Stimulated activated CD8-positive, alpha-beta memory T cell treated with anti-CD3 and anti-CD28 coated beads, Interleukin-2, amount 100 ng/mL, for 1 hour (primary cell): ENCODE data around the gene NDUFA11.
"Not testable (repeated sequence)": the region's sequence is repeated elsewhere in the genome, so short reads cannot be mapped to it uniquely, and the experiment has no call there.

Experiments used
- DNase-seq, 2 donors: peaks; one replicate each; pipeline ENCODE4 v3.0.0-alpha.2; 2020; ENCODE audit warnings: low read depth in 2 of 2

The NDUFA11 gene

DNA sequence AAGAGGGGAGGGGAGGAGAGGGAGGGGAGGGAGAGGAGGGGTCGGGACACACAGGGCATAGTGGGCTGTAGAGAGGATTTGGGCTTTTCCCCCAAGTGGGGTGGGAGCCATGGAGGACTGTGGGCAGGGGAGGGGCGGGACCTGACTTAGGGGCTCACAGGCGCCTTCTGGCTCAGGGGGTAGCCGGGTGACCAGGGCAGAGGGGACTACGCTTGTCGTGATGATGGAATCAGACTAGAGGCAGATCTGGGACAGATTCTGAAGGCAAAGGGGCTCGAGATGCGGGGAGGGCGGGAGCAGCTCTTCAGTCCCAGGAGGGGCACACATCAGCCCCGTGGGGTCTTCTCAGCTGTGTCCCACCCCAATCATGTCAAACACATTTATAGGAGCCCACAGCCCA lies 13.5 kb downstream of the NDUFA11 start:
- DNase-seq: no peak

DNA sequence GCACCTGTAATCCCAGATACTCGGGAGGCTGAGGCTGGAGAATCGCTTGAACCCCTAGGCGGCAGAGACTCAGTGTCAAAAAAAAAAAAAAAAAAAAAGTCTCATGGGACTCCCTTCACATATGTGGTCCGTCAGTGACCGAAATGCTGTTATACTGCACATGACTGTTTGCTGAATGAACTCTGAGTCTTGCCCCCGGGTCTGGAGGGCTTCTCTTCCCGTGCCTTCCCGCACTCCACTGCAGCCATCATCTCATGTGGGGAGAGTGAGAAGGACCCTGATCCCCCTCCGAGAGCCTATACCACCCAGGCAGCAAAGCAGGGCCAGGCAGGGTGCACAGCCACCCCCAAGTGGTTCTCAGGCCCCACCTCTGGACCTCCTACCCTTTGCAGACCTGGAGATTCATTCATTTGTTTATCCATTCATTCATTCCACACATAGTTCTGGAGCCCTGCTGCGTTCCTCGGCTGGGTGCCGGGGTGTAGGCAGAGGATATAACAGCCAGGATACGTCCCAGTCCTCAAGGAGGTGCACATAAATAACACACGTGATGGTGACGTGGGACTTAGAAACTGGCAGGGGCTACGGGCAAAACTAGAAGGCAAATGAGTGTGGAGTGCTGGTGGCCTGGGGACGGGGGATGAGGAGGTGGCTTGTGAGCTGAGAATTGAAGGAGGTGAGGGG lies 14.2 kb downstream of the NDUFA11 start:
- no peak for DNase-seq

GRCh38 chr19:5884065-5884811 lies 19.4 kb downstream of the NDUFA11 start:
- not testable (repeated sequence) for DNase-seq

DNA sequence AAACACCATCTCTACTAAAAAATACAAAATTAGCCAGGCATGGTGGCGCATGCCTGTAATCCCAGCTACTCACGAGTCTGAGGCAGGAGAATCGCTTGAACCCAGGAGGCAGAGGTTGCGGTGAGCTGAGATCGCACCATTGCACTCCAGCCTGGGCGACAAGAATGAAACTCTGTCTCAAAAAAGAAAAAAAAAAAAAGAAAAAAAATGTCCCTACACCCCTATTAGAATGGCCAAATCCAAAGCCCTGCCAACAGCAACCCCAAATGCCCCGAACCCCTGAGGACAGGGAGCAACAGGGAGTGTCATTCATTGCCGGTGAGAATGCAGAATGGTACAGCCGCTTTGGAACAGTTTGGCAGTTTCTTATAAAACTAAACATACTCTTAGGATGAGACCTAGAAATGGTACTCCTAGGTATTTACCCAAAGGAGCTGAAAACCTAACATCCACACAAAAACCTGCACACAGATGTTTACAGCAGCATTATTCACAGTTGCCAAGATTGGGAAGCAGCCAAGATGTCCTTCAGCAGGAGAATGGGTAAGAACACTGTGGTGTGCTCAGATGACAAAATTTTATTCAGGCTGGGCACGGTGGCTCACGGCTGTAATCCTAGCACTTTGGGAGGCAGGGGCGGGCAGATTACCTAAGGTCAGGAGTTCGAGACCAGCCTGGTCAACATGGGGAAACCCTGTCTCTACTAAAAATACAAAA lies 20.3 kb downstream of the NDUFA11 start:
- DNase-seq: not testable (repeated sequence)

GRCh38 chr19:5882421-5882968 lies 21.1 kb downstream of the NDUFA11 start:
- DNase-seq: no peak

DNA sequence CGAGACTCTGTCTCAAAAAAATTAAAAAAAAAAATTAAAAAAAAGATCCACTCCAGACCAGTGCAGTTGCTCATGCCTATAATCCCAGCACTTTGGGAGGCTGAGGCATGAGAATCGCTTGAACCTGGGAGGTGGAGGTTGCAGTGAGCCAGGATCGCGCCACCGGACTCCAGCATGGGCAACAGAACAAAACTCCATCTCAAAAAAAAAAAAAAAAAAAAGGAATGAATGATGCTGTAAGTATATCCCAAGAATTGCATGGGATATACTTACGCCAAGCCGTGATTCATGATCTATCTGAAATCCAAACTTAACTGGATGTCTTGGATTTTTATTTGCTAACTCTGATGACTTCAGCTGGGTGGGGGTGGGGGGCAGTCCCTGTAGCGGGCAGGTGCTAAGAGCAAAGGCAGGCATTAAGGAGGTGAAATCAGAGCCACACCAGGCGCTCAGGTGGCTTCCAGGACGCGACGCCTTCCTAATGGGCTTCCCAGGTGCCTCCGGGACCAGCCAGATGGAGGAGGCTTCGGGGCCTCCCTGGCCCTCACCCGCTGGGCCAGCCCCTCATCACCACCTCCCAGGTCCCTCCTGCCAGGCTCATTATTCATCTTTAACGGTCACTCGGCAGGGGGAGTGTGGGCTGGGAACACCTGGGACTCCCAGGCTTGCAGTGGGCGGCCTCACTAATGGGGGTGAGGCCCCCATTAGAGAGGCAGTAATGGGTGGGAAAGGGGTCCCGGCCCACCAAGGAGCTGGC lies 21.9 kb downstream of the NDUFA11 start:
- DNase-seq: no peak

DNA sequence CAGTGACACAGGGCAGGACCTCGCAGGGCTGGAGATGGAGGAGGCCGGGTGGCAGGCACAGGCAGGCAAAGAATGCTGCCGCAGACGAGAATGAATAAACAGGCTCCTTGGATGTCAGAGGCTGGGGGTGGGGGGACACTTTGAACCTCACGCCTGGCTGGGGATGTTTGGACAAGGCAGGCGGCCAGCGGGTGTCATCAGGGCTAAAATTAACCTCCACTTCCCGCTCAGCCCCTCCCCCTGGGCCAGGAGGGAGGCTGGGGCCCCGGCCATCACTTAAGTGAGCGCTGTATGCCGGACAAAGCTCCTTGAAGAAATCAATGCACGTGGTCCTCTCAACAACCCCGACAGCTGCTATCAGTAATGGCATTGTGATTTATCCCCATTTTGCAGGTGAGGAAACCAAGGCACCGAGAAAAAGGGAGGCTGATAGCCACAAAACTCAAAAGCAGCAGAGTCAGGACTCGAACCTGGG lies 22.9 kb downstream of the NDUFA11 start:
- no peak for DNase-seq

DNA sequence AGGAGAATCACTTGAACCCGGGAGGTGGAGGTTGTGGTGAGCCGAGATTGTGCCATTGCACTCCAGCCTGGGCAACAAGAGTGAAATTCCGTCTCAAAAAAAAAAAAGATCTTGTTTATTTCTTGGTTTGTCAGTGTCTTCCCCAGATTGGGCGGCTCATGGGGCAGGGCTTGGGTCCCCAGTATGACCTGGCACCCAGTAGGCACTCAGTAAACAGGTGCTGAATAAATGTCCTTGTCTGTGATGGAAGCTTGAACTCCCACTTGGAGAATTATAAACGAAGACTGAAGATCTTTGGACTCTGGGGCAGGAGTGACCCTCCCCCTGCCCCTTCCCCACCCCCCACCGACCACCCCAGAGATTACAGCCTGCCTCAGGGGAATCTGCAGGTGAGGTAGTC lies 23.4 kb downstream of the NDUFA11 start:
- DNase-seq: no peak

GRCh38 chr19:5877882-5878281 lies 25.7 kb downstream of the NDUFA11 start:
- no peak for DNase-seq

DNA sequence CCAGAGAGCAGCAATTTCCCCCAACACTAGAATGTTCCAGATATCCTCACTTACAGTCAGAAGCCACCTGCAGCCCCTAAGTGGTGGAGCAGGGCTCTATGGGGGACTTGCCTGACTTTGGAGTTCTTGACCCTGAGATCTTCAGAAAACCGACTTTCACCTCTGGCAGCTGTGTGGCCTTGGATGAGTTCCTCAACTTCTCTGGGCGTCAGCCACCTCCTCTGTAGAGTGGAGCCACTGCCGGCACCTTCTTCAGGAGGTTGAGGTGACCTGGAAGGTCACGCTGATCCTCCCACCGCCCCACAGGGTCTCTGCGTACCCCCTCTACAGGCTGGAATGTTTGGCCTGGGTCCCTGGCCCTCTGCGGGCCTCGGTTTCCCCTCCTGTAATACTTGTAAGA lies 26.2 kb downstream of the NDUFA11 start:
- DNase-seq: no peak

DNA sequence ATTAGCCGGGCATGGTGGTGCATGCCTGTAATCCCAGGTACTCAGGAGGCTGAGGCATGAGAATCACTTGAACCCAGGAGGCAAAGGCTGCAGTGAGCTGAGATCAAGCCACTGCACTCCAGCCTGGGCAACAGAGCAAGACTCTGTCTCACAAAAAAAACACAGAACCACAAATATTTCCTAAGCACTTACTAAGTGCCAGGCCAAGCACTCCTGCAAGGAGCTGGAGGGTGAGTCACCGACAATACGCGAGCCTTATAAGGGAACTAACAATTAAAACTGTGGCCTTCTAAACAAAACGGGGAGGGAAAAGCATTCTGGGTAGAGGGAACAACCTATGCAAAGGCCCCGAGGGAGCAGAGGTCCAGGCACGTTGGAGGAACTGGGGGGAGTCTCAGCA lies 29.1 kb downstream of the NDUFA11 start:
- DNase-seq: not testable (repeated sequence)

DNA sequence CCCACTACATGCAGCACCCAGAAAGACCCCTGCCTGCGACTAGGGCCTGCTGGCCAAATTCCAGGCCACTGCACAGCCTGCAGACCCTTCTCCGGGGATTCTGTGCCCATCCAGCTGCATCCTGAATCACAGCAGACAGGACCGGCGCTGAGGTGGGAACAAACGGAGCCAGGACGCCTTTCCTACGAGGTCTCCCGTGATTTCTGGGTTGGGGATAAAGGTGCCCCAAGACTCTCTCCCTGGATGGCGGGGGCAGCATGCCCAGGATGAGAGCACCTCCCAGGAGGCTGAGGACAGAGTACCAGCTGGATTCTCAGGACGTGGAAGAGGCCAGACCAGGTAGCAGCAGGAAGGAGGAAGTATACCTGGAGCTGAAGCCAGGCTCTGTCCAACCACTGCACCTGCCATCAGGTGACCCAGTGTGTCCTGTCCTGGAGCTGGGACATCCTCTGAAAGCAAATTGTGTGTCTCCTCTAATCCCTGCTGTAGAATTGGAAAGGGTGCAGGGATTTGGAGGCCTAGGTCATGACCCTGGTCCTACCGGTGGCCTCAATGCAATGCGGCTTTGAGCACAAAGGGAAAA lies 29.9 kb downstream of the NDUFA11 start:
- DNase-seq: no peak

DNA sequence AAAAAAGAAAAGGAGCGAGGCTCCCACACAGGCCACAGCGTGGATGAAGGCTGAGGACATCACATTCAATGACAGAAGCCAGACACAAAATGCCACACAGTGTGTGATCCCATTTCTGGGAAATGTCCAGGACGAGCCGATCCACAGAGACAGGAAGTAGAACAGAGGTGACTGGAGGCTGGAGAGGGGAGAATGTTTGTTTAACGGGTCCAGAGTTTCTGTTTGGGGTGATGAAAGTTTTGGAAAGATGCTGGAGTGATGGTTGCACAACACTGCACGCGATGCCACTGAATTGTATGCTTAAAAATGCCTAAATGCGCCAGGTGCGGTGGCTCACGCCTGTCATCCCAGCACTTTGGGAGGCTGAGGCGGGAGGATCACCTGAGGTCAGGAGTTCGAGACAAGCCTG lies 32.6 kb downstream of the NDUFA11 start:
- no peak for DNase-seq

- DNase-seq: no peak
Measured at GRCh38 chr19:5867201-5868136, 36.1 kb downstream of the NDUFA11 start.

DNA sequence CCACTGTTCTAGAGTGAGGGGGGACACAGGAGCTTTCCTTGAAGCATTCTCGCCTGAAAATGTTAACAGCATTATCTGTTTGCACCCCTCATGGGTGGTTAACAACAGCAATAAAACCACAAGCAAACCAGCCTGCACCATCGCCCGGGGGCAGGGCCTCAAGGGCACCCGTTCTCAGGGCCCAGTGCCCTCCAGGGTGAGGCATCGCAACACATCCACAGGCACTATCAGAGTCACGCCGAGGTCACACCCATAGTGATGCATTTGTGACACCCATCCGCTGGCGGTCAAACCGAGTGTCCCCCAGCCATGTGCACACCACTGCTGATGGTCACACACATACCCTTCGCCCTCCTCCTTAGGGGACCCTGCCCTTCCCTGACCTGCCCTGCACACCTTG lies 37.8 kb downstream of the NDUFA11 start:
- no peak for DNase-seq

DNA sequence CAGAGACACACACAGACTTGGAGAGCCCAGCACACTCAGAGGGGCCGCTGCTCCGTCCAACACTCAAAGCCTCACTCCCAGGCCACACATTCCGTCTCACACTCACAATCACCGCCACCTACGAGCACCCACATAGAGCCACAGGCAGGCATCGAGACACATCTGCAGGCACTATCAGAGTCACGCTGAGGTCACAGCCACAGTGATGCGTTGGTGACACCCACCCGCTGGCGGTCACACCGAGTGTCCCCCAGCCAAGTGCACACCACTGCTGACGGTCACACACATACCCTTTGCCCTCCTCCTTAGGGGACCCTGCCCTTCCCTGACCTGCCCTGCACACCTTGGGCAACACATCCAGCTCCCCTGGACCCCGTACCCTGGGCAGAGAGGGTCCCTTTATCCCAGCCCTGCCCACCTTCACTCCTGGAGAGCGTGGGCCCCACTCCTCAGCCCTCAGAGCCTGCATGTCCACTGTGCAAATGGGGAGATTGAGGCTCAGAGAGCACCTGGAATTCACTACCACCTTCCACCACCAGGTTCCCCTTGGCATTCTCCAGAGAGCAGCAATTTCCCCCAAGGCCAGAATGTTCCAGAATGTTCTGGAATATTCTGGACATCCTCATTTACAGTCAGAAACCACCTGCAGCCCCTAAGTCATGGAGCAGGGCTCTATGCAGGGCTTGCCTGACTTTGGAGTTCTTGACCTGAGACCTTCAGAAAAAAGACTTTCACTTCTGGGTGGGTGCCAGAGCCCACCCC lies 38.7 kb downstream of the NDUFA11 start:
- DNase-seq: peak in 1 of 2 donors; percentile 1

DNA sequence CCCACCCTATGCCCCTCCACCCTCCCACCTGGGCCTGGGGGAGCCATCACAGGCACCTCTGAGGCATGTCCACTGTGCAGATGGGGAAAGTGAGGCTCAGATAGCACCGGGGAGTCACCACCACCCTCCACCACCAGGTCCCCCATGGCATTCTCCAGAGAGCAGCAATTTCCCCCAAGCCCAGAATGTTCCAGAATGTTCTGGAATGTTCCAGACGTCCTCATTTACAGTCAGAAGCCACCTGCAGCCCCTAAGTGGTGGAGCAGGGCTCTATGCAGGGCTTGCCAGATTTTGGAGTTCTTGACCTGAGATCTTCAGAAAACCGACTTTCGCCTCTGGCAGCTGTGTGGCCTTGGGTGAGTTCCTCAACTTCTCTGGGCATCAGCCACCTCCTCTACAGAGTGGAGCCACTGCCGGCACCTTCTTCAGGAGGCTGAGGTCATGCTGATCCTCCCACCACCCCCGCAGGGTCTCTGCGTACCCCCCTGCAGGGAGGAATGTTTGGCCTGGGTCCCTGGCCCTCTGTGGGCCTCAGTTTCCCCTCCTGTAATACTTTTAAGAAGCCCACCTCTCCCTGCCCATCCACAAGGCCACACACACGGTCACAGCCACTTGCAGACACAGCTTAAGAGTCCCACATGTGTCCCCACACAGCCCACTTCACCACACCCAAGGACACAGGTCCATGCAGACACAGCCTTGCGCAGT lies 39.4 kb downstream of the NDUFA11 start:
- no peak for DNase-seq

DNA sequence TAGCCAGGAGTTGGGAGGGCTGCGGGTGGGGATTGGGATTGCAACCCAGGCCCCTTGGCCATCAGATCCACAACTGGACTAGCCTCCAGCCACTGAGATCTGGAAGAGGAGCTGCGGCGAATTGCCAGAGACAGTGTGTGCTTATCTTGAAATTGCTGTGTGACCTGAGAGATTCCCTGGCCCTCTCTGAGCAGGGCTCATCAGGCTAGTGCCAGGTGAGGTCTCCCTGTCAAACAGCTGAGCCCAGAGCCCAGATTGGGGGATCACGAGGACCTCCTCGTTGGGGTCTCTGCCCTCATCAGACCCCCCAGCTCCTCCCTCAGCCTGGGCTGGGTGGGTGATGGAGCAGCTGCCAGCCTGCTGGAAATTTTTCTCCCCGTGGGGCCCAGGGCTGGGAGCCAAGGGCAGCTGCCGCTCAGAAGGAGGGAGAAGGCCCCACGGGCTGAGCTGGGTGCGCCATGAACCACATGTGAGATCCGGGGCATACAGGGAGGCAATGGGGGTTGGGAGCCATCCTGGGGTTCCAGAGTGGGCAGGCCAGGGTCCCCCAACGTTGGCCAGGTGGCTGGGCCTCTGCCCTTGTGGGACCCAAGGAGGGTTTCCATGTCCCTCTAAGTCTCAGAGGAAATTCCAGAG lies 40.4 kb downstream of the NDUFA11 start:
- no peak for DNase-seq
